Heart right ventricle (tissue), 16 donors: ENCODE data around the gene GCSAM. TPM values are rescaled to one million over a fixed set of nuclear protein-coding genes. Genes with fewer than 3 reads are reported as not detected.

ENCODE experiments used
- ATAC-seq, 8 donors: fragments of 200-7000 bp; cut with Tn5 transposase; one replicate each; pipeline ENCODE4 v1.9.1; 2020; ENCODE audit warnings: mild to moderate bottlenecking in 8 of 8, moderate library complexity in 8 of 8, moderate number of reproducible peaks in 1 of 8
- DNase-seq, 2 donors: peaks; one replicate each; pipeline ENCODE4 v3.0.0-alpha.2; 2020
- H3K27ac ChIP-seq, 10 donors: fragments of 200-600 bp; sonication (generic) in 2 of 10; one replicate each; pipeline versions ENCODE4 v1.5.0 to v1.8.0; 2020 to 2022; ENCODE audit warnings: mild to moderate bottlenecking in 3 of 10
- H3K27me3 ChIP-seq, 7 donors: fragments of 200-600 bp; one replicate each; pipeline ENCODE4 v1.8.0; 2021 to 2022; ENCODE audit warnings: mild to moderate bottlenecking in 2 of 7
- H3K36me3 ChIP-seq, 9 donors: fragments of 200-600 bp; sonication (generic) in 1 of 9; one replicate each; pipeline versions ENCODE4 v1.5.0 to v1.8.0; 2020 to 2022; ENCODE audit warnings: mild to moderate bottlenecking in 2 of 9
- H3K4me1 ChIP-seq, 9 donors: fragments of 200-600 bp; sonication (generic) in 1 of 9; one replicate each; pipeline versions ENCODE4 v1.5.0 to v1.8.0; 2020 to 2022; ENCODE audit warnings: mild to moderate bottlenecking in 4 of 9
- H3K4me3 ChIP-seq, 10 donors: fragments of 200-600 bp; sonication (generic) in 2 of 10; one replicate each; pipeline versions ENCODE4 v1.5.0 to v1.8.0; 2020 to 2022; ENCODE audit warnings: mild to moderate bottlenecking in 7 of 10, moderate library complexity in 2 of 10
- H3K9me3 ChIP-seq, 11 donors: fragments of 200-600 bp in 10 of 11; sonication (generic) in 2 of 11; one replicate each; pipeline versions ENCODE4 v1.5.0 to v1.8.0; 2013 to 2022; ENCODE audit warnings: mild to moderate bottlenecking in 2 of 11, control low read depth in 1 of 11, moderate library complexity in 1 of 11
- CTCF ChIP-seq, 9 donors: fragments of 200-600 bp; sonication (generic) in 2 of 9; IDR thresholded peaks; one replicate each; pipeline versions ENCODE4 v1.5.0 to v1.8.0; 2021 to 2022; ENCODE audit warnings: antibody characterized with exemption in 9 of 9, mild to moderate bottlenecking in 5 of 9, moderate library complexity in 1 of 9
- WGBS, 2 donors: extraction: QIAGEN DNeasy Blood & Tissue Kit; methylation state at CpG; one replicate each; pipeline ENCODE4 v1.1.7; 2013; ENCODE audit warnings: inconsistent platforms in 1 of 2; 5-methylcytosine and 5-hydroxymethylcytosine counted together
- intact Hi-C, 10 donors: fragments of 100-400 bp; cut with DNase I; formaldehyde crosslinking; loops; one replicate each; pipeline versions ENCODE4 v1.11.1 to v1.14.2; 2022
- polyA plus RNA-seq, 2 donors: library from polyadenylated mRNA; stranded (reverse); fragments of 200-250 nt; gene quantifications; one replicate each; pipeline ENCODE4 v1.2.3, GENCODE V29; 2013
- total RNA-seq, 10 donors: library from RNA; stranded (reverse); fragmentation: NEBNext Ultra II Directional in 3 of 10; extraction: Animal tissue kit (Norgen Biotek cat#: 25700) in 3 of 10; gene quantifications; one replicate each; pipeline versions ENCODE4 v1.2.1 to v1.2.4, GENCODE V29; 2021 to 2023
- donor health status: Arrhythmogenic right ventricular cardiomyopathy.
- donor health status: ischemic (EF 13 %, LVEDD 7.1; RV severe dilation, severe dysfunction).
- donor health status: healthy with polysubstance abuse.
- donor health status: DM: no; HTN: yes; CAD: no.
- donor health status: DM: no; HTN: no; CAD: no.
- donor health status: ischemic (EF 25% LVEDD 6.9; RV normal size, moderate dysfunction).
- donor health status: ischemic (EF 25% LVEDD 5.7; RV mildly dilated, moderate dysfunction).
- donor health status: healthy.
- donor health status: DM: yes; HTN: yes; CAD: no.
- donor health status: Ischemic cardiomyopathy.
- donor health status: ischemic (EF 35%, LVEDD 5.7; RV mildly dilated, moderate dysfunction).
- donor health status: nonischemic (EF 11% LVEDD 7.7; RV severe dilation, severe dysfunction).
- donor health status: DM: yes; HTN: yes; CAD: no.
- donor health status: PGD.
- donor health status: ischemic (EF 29% LVEDD 5.4; RV normal size, mild dysfunction).
- donor health status: nonischemic (EF 23%, LVEDD 6.1; RV moderate dilation, normal function).

GCSAM gene
- total and polyA plus RNA-seq, 12 donors: 0.04 to 0.62 (median 0.28) TPM; not detected in 7

GRCh38 chr3:112109322-112109721 is 23.7 kb downstream of the GCSAM start:
- Histone ChIP-seq H3K27ac (no peak overlapping the region), H3K27me3 (no peaks in the 10 kb centered on the region), H3K4me3 (no peak overlapping the region), H3K4me1 (no peaks in the 10 kb centered on the region), H3K9me3 (no peaks in the 10 kb centered on the region), H3K36me3 (peaks cover 0 to 16% (median 0%) of the 10 kb centered on the region in 9 donors)
- 84 to 86% methylated on average over 5 of the region's 5 CpGs for whole genome bisulfite sequencing, 2 donors
- intact Hi-C loops: no loop called here
- no peak for ATAC-seq
- DNase-seq: no peak
- no peak for TF ChIP-seq CTCF (IDR thresholded peaks at IDR 0.05)

GRCh38 chr3:112104774-112105173 is 28.3 kb downstream of the GCSAM start:
- H3K9me3 ChIP-seq: no peaks in the 10 kb centered on the region
- H3K27me3 ChIP-seq: no peaks in the 10 kb centered on the region
- no peak overlapping the region for H3K27ac ChIP-seq
- peaks cover 0 to 12% (median 0%) of the 10 kb centered on the region in 9 donors for H3K36me3 ChIP-seq
- no peak overlapping the region for H3K4me3 ChIP-seq
- ATAC-seq: no peak
- DNase-seq: no peak
- H3K4me1 ChIP-seq: peaks cover 0 to 4% (median 0%) of the 10 kb centered on the region in 9 donors
- WGBS, 2 donors: 83 to 88% methylated on average over 2 of the region's 2 CpGs
- TF ChIP-seq CTCF (IDR thresholded peaks at IDR 0.05): no peak
- intact Hi-C loops: no loop called here

- peaks cover 0 to 7% (median 0%) of the 10 kb centered on the region in 9 donors for H3K36me3 ChIP-seq
- no peak overlapping the region for H3K4me3 ChIP-seq
- H3K27ac ChIP-seq: no peak overlapping the region
- H3K9me3 ChIP-seq: no peaks in the 10 kb centered on the region
- no peak for TF ChIP-seq CTCF (IDR thresholded peaks at IDR 0.05)
- H3K4me1 ChIP-seq: peaks cover 0 to 14% (median 0%) of the 10 kb centered on the region in 9 donors
- H3K27me3 ChIP-seq: peaks cover 0 to 3% (median 0%) of the 10 kb centered on the region in 7 donors
- ATAC-seq (no peak), DNase-seq (no peak)
- intact Hi-C loops: no loop called here
- 78 to 87% methylated on average over 2 of the region's 2 CpGs for whole genome bisulfite sequencing, 2 donors
Measured at GRCh38 chr3:112101916-112102315, 31.1 kb downstream of the GCSAM start.

- no peak for DNase-seq
- intact Hi-C loops: loop anchor here in 1 of 10 donors (5.0 kb wide), 1 partner anchor 1975 kb away; no protein-coding TSS in a partner anchor
- no peak overlapping the region for H3K4me3 ChIP-seq
- no peaks in the 10 kb centered on the region for H3K36me3 ChIP-seq
- no peaks in the 10 kb centered on the region for H3K9me3 ChIP-seq
- peaks cover 0 to 25% (median 0%) of the 10 kb centered on the region in 7 donors for H3K27me3 ChIP-seq
- ATAC-seq: peak in 7 of 8 donors; percentile 31 to 96 (median 73)
- H3K27ac ChIP-seq: no peak overlapping the region
- H3K4me1 ChIP-seq: peaks cover under 1 to 22% (median 11%) of the 10 kb centered on the region in 9 donors
- WGBS, 2 donors: 25 to 35% methylated on average over 4 of the region's 4 CpGs
- no peak for TF ChIP-seq CTCF (IDR thresholded peaks at IDR 0.05)
Measured at GRCh38 chr3:112097378-112097777, 35.7 kb downstream of the GCSAM start.
